Upper lobe of right lung (tissue), 1 donor: Measurements from ENCODE around the gene NUP62CL. TPM values are rescaled to one million over a fixed set of nuclear protein-coding genes. Genes with fewer than 3 reads are reported as not detected.

Experiments
- ATAC-seq: fragments of 200-7000 bp; cut with Tn5 transposase; one replicate; pipeline ENCODE4 v1.9.1; 2020; ENCODE audit warnings: mild to moderate bottlenecking, moderate library complexity
- DNase-seq: peaks from one replicate; pipeline ENCODE4 v3.0.0-alpha.2; 2020
- H3K27ac ChIP-seq: fragments of 200-600 bp; one replicate; pipeline ENCODE4 v1.8.0; 2022
- H3K27me3 ChIP-seq: fragments of 200-600 bp; one replicate; pipeline ENCODE4 v1.8.0; 2022; ENCODE audit warnings: mild to moderate bottlenecking
- H3K36me3 ChIP-seq: fragments of 200-600 bp; one replicate; pipeline ENCODE4 v1.8.0; 2022
- H3K4me1 ChIP-seq: fragments of 200-600 bp; one replicate; pipeline ENCODE4 v1.8.0; 2022
- H3K4me3 ChIP-seq: fragments of 200-600 bp; one replicate; pipeline ENCODE4 v1.8.0; 2022; ENCODE audit warnings: mild to moderate bottlenecking
- H3K9me3 ChIP-seq: fragments of 200-600 bp; one replicate; pipeline ENCODE4 v1.8.0; 2022
- CTCF ChIP-seq: fragments of 200-600 bp; IDR thresholded peaks from one replicate; pipeline ENCODE4 v1.8.0; 2022; ENCODE audit warnings: antibody characterized with exemption
- intact Hi-C: fragments of 100-400 bp; cut with DNase I; formaldehyde crosslinking; loops from one replicate; pipeline ENCODE4 v1.11.0; 2022
- total RNA-seq: library from RNA; stranded (reverse); fragmentation: NEBNext Ultra II Directional; extraction: Animal tissue kit (Norgen Biotek cat#: 25700); gene quantifications from one replicate; pipeline ENCODE4 v1.2.1, GENCODE V29; 2021
- donor health status: DM: no; HTN: yes; CAD: no; lungs with severe emphysema.

NUP62CL gene
- total RNA-seq, 1 donor from 2014 or later = 0.78 TPM

- Histone ChIP-seq H3K27me3 (no peaks in the 10 kb centered on the region), H3K4me1 (no peaks in the 10 kb centered on the region), H3K4me3 (no peak overlapping the region), H3K27ac (no peak overlapping the region), H3K9me3 (no peaks in the 10 kb centered on the region), H3K36me3 (peaks cover 3% of the 10 kb centered on the region)
- intact Hi-C loops = no loop called here
- TF ChIP-seq CTCF = no peak
- ATAC-seq (no peak), DNase-seq (no peak)
Measured at GRCh38 chrX:107102980-107103379, 103.3 kb downstream of the NUP62CL start.

- DNase-seq (no peak), ATAC-seq (no peak)
- Histone ChIP-seq H3K27me3 (no peaks in the 10 kb centered on the region), H3K4me1 (no peaks in the 10 kb centered on the region), H3K9me3 (no peaks in the 10 kb centered on the region), H3K36me3 (no peaks in the 10 kb centered on the region), H3K27ac (no peak overlapping the region), H3K4me3 (no peak overlapping the region)
- no peak for TF ChIP-seq CTCF
- intact Hi-C loops = no loop called here
Measured at GRCh38 chrX:107076158-107076557, 130.1 kb downstream of the NUP62CL start.

Other genes starting within 250 kb of the NUP62CL start
- gene MORC4, start 206.2 kb downstream of the NUP62CL start, total RNA-seq = 16.3 TPM
- 18.0 TPM for gene RBM41, start 87.6 kb downstream of the NUP62CL start, total RNA-seq
- gene DNAAF6, start 178 bp upstream of the NUP62CL start, total RNA-seq = not detected
- 0.17 TPM for gene FRMPD3, start 243.2 kb upstream of the NUP62CL start, total RNA-seq